Medulla oblongata (tissue), 1 donor: Measurements from ENCODE around the gene SBK2.
"Not testable (repeated sequence)": the region's sequence is repeated elsewhere in the genome, so short reads cannot be mapped to it uniquely, and the experiment has no call there.

Experiments used
- DNase-seq: peaks from one replicate; pipeline ENCODE4 v3.0.0-alpha.2; 2015; ENCODE audit errors: extremely low spot score

The SBK2 gene

DNA sequence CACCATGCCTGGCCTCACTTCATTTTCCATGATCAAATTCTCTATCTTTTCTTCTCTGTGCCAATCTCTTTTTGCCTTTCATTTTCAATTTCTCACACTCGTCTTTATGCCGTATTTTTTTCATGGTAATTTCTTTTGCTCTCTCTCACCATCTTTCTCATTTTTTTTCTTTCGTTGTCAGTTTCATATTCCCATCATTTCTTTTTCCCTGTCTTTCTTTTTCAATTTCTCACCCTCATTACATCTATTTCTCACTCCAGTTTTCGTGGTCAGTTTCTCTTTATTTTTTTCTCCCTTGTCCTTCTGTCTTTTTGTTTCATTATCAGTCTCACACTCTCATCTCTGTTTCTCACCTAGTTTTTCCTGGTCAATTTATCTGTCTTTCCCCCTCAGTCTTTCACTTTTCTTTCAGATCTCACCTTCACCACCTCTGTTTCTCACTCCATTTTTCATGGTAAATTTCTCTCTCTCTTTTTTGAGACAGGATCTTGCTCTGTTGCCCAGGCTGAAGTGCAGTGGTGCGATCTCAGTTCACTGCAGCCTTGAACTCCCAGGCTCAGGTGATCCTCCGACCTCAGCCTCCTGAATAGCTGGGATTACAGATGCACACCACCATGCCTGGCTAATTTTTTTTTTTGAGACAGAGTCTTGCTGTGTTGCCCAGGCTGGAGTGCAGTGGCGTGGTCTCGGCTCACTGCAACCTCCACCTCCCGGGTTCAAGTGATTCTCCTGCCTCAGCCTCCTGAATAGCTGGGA is 34.6 kb downstream of the SBK2 start:
- no peak for DNase-seq

GRCh38 chr19:55500368-55500952 is 36.5 kb downstream of the SBK2 start:
- DNase-seq: no peak

DNA sequence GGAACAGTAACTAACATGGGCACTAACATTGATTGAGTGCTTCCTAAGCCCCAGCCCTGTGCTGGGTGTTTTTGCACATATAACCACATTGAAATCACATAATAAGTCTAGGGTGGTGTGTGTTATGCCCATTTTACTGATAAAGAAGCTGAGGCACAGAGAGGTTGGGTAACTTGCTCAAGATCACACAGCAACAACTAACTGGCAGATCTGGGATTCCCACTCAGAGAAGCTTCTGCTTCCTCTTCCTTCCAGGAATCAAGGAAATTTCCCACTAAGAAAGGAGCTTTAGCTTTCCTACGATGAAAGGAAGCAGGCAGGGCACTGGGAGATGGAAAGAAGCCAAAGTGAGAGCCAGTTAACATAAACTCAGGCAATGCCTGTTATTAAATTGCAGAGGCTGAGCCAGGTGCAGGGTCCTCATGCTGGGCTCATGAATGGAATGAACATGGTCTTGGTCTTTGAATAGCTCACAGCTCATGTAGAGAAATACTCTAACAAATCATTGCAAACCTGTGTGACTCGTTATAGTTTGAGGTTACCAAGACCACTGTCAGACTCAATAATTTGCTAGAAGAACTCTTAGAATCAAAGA is 38.6 kb downstream of the SBK2 start:
- no peak for DNase-seq

- DNase-seq: no peak
These were observed 39.2 kb downstream of the SBK2 start for GRCh38 chr19:55497763-55498162.

- not testable (repeated sequence) for DNase-seq
These were observed 40.1 kb downstream of the SBK2 start for GRCh38 chr19:55496820-55497219.

- no peak for DNase-seq
These were observed 41.1 kb downstream of the SBK2 start for GRCh38 chr19:55495646-55496349.

GRCh38 chr19:55494172-55494761 is 42.7 kb downstream of the SBK2 start:
- DNase-seq: no peak

GRCh38 chr19:55493645-55494171 is 43.2 kb downstream of the SBK2 start:
- DNase-seq: no peak

- DNase-seq: no peak
These were observed 43.8 kb downstream of the SBK2 start for GRCh38 chr19:55493052-55493644.

DNA sequence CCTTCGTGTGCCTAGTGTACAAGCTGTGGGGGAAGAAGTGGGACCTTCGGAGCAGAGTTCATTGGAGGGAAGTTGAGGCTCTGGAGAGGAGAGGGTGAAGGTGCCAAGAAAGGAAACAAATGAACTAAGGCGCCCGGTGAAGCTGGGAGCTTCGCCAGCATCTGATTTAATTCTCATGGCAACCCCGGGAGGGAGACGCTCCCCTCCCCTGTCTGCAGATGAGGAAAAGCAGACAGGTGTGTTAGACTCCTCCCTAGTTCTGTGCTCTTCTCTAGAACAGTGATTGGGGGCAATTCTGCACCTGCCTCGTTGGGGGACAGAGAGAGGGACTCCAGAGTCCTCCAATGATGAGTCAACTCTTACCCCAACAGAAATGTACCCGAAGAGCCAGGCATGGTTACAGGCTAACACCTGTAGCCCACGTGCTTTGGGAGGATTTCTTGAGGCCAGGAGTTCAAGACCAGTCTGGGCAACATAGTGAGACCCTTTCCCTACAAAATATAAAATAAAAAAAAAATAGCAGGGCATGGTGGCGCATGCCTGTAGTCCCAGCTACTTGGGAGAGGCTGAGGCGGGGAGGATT is 44.5 kb downstream of the SBK2 start:
- DNase-seq: no peak

DNA sequence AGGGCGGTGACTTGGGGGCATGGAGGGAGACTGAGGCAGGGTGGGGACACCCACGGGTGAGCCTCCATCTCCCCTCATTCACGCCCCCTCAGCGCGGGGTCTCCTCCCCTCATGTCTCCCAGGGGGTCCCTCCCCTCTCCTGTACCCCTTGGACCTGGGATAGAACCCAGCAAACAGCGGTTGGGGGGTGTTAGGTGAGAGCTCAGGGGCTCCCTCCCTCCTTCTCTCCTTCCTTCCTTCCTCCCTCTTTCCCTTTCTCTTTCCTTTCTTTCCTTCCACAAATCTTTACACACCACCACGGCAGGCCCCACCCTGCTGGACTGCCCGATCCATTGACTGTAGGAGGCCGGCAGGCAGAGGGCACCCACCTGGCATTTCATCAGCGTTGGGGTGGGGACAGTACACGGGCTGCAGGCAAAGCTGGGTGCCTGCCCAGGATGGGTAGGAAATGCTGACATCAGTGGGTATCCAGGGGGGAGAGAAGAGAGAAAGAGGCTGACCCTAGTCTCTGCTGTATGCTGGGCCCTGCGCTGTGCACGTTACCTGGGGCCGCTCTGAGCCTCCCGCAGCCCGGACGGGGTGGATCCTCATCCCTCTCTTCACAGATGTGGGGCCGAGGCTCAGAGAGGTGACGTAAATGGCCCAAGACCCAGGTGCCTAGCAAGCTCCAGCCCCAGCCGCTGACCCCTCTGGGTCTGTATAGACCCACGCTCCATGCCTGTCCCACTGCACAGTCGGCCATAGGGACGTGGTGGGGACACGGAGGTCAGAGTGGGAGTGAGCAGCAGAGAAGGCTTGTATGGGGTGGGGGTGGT is 45.2 kb downstream of the SBK2 start:
- DNase-seq: no peak

DNA sequence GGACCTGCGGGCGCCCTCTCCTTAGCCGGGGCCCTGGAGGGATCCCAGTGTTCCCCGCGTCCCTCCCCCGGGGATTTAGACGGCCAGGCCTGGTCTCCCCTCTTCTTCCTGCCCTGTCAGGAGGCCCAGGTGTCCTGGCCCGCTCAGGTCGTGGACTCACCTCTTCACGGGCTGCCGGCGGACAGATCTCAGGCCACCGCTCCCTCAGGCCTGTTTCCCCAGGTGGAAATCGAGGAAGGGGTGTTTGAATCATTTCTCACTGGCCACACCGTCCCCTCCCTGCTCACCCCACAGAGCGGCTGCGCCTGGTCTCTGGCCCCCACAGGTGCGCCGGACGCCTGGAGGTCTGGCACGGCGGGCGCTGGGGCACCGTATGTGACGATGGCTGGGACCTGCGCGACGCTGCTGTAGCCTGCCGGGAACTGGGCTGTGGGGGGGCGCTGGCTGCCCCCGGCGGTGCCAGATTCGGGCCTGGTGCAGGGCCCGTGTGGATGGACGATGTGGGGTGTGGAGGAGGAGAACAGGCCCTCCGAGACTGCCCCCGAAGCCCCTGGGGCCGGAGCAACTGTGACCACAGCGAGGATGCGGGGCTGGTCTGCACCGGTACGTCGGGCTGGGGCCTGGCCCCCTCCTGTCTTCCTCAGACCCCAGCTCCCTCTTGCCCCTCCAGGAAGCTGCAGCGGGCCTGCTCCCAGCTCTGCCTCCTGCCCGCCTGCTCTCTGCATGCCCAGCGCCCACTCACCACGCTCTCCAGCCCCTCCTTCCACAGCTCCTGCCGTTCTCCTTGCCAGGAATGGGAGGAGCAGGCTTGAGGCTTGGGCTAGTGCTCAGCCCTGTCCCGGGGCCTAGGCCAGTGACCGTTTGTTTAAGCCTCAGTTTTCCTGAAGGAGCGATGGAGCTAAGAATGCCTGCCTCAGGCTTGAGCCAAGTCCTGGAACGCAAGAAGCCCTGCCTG is 46.2 kb downstream of the SBK2 start:
- DNase-seq: no peak

DNA sequence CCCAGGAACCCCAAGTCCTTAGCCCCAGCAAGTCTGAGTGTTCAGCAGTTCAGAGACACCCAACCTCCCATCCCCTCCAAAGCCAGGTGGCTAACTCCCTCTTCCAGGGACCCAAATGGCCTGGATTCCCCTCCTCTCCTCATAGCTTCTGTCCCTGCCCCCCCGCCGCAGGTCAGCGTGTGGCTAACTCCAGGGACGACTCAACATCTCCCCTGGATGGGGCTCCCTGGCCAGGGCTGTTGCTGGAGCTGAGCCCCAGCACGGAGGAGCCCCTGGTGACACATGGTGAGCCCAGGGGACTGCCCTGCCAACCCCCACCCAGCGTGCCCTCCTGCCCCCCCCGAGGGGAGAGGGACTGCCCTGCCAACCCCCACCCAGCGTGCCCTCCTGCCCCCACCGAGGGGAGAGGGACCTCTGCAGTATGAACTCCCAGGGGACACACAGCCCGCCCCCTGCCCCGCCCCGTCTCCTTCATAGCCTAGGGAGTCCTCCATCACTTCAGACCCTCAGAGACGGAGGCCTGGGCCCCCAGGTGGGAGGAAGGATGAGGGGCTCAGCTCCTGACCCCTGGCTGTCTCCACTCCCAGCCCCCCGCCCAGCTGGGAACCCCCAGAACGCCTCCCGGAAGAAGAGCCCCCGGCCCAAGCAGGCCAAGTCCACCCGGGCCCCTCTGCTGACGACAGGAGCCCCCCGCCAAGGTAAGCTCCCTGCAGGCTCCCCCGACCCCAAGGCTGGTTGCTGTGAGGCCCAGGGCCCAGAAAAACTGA is 47.0 kb downstream of the SBK2 start:
- no peak for DNase-seq

GRCh38 chr19:55488986-55489710 is 47.8 kb downstream of the SBK2 start:
- DNase-seq: no peak

GRCh38 chr19:55487924-55488687 is 48.8 kb downstream of the SBK2 start, which contains the start of gene SSC5D:
SSC5D (plus strand) TSS chr19:55488436; CDS start chr19:55488590, 154 bp downstream.
- peak; percentile 54 for DNase-seq

DNA sequence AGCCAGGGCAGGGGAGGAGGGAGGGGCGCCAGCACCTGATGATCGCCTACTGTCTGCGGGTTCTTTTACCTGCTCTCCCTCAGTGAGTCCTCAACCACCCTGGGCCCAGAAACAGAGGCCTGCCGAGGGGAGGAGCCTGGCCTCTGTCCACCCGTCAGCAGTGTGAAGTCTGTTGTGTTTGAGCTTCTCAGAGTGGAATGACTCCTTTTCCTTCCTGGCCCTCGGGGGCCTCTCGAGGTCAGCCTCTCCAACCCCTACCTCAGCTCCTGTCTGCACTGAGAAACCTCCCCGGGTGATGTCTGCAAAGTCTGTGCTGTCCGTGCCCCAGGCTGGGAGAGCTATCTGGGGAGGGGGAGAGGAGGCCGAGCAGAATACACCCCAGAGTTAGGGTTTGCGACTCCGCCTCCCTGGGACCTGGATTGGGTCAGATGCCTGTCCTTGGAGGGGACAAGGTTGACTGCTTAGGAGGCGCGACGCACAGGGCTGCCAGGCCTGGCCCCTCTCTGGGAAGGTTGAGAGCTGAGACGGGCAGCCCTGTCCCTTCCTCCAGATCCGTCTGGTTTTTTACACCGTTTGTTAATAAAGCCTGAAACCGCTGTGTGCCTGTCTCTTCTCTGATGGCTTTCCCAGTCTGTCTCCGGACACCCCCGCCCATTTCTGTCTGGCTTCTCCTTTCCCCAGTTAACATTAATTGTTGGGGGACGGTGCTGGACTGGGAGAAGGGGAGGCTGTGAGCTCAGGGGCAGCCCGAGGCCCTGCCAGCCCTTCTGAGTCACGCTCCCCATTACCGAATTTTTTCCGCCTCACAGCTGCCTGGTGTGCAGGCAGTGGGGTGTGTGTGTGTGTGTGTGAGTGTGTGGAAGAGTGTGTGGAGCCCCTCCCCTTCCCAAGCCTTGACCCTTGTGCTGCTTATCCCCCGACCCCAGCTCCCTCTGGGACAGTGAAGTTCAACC is 49.7 kb downstream of the SBK2 start:
- DNase-seq: peak; percentile 42
